H1 (cell line): Measurements from ENCODE around the gene EGR4. TPM values are rescaled to one million over a fixed set of nuclear protein-coding genes. Genes with fewer than 3 reads are reported as not detected.

Experiments
- CTCF ChIA-PET: fragments of 300-600 bp; sonication (Branson Sonifier 250); formaldehyde crosslinking; loops from one replicate; lab custom pipeline; 2021; ENCODE audit not compliant: partially characterized antibody; lab: Charles Lee
- POLR2A ChIA-PET: fragments of 300-600 bp; sonication (Branson Sonifier 250); formaldehyde crosslinking; loops from one replicate; lab custom pipeline; 2021; ENCODE audit warnings: inconsistent platforms; ENCODE audit not compliant: partially characterized antibody; lab: Charles Lee
- DNase-seq, 2 experiments: peaks; one replicate each; pipeline versions ENCODE4 v3.0.0 to v3.0.0-alpha.2; 2010 to 2022; ENCODE audit warnings: low spot score in 2 of 2, low read depth in 1 of 2, mixed read lengths in 1 of 2
- FAIRE-seq: peaks from 2 replicates; lab custom pipeline; 2011; peaks lifted over from hg19 to GRCh38; lab: Jason Lieb, UNC
- H2AFZ ChIP-seq: 2 replicates; pipeline ENCODE4 v1.8.1; 2012; ENCODE audit warnings: low read length, inconsistent platforms
- H2AK5ac ChIP-seq: 2 replicates; pipeline ENCODE4 v1.6.1; 2013; ENCODE audit warnings: low read depth, low read length
- H2BK120ac ChIP-seq: replicated peaks from 2 replicates; pipeline ENCODE3; 2013; ENCODE audit warnings: low read depth, low read length, inconsistent platforms
- H2BK12ac ChIP-seq: 2 replicates; pipeline ENCODE4 v1.6.1; 2013; ENCODE audit warnings: low read depth, low read length
- H2BK15ac ChIP-seq: 2 replicates; pipeline ENCODE4 v1.6.1; 2013; ENCODE audit warnings: low read length
- H2BK20ac ChIP-seq: 2 replicates; pipeline ENCODE4 v1.6.1; 2013; ENCODE audit warnings: low read length
- H2BK5ac ChIP-seq: 2 replicates; pipeline ENCODE4 v1.6.1; 2013; ENCODE audit warnings: low read depth, low read length
- H3K14ac ChIP-seq: 2 replicates; pipeline ENCODE4 v1.6.1; 2013; ENCODE audit warnings: inconsistent platforms; ENCODE audit not compliant: insufficient read length
- H3K18ac ChIP-seq: 2 replicates; pipeline ENCODE4 v1.6.1; 2013; ENCODE audit warnings: low read length; ENCODE audit errors: extremely low read depth
- H3K23ac ChIP-seq: 2 replicates; pipeline ENCODE4 v1.6.1; 2013; ENCODE audit warnings: inconsistent platforms; ENCODE audit not compliant: insufficient read length
- H3K23me2 ChIP-seq: 2 replicates; pipeline ENCODE4 v1.6.1; 2013; ENCODE audit warnings: low read depth, low read length
- H3K27ac ChIP-seq: 2 replicates; pipeline ENCODE4 v1.6.1; 2011; ENCODE audit warnings: low read depth, low read length, inconsistent platforms
- H3K27me3 ChIP-seq, 4 experiments: replicated peaks in 1 of 4; 1 replicate in 1 of 4; 2 replicates in 3 of 4; pipeline versions ENCODE4 v1.6.1 to v1.8.1; 2011 to 2013; ENCODE audit warnings: low read length in 3 of 4, mild to moderate bottlenecking in 3 of 4, inconsistent platforms in 2 of 4, mixed read lengths in 2 of 4, moderate library complexity in 1 of 4; ENCODE audit not compliant: control insufficient read depth in 3 of 4, insufficient read depth in 3 of 4; ENCODE audit errors: extremely low read depth in 1 of 4
- H3K36me3 ChIP-seq, 4 experiments: 2 replicates each; pipeline versions ENCODE4 v1.6.1 to v1.8.1; 2011 to 2013; ENCODE audit warnings: mild to moderate bottlenecking in 4 of 4, low read length in 3 of 4, moderate library complexity in 2 of 4, control low read depth in 1 of 4, inconsistent platforms in 1 of 4; ENCODE audit not compliant: insufficient read depth in 4 of 4, control insufficient read depth in 2 of 4
- H3K4ac ChIP-seq: replicated peaks from 2 replicates; pipeline ENCODE3; 2013; ENCODE audit warnings: low read length, low read depth, mixed read lengths, inconsistent platforms; ENCODE audit not compliant: insufficient read length
- H3K4me1 ChIP-seq, 4 experiments: replicated peaks in 1 of 4; 1 replicate in 1 of 4; 2 replicates in 3 of 4; pipeline versions ENCODE4 v1.6.1 to v1.8.1; 2011 to 2013; ENCODE audit warnings: low read length in 3 of 4, inconsistent platforms in 2 of 4, mixed read lengths in 1 of 4; ENCODE audit not compliant: insufficient read depth in 4 of 4, control insufficient read depth in 3 of 4
- H3K4me2 ChIP-seq, 2 experiments: 2 replicates each; pipeline versions ENCODE4 v1.6.1 to v1.8.1; 2011 to 2013; ENCODE audit warnings: low read depth in 2 of 2, low read length in 2 of 2, control low read depth in 1 of 2, inconsistent platforms in 1 of 2, mild to moderate bottlenecking in 1 of 2; ENCODE audit not compliant: insufficient read depth in 1 of 2
- H3K4me3 ChIP-seq, 4 experiments: fragments of 200-600, 300-600 bp in 1 of 4; sonication (generic), shearing (Covaris generic), sonication (Bioruptor Twin) in 1 of 4; 2 replicates each; pipeline versions ENCODE4 v1.5.1 to v1.8.1; 2011 to 2016; ENCODE audit warnings: low read length in 4 of 4, low read depth in 3 of 4, control low read depth in 2 of 4, inconsistent platforms in 2 of 4, mild to moderate bottlenecking in 2 of 4, mixed read lengths in 1 of 4, moderate library complexity in 1 of 4; ENCODE audit not compliant: insufficient read depth in 2 of 4; ENCODE audit errors: extremely low read depth in 1 of 4
- H3K56ac ChIP-seq: replicated peaks from 2 replicates; pipeline ENCODE3; 2013; ENCODE audit warnings: low read depth, mild to moderate bottlenecking, mixed read lengths, low read length, inconsistent platforms; ENCODE audit not compliant: insufficient read length
- H3K79me1 ChIP-seq: 2 replicates; pipeline ENCODE4 v1.6.1; 2013; ENCODE audit warnings: low read depth, low read length, control low read depth
- H3K79me2 ChIP-seq, 2 experiments: 2 replicates each; pipeline versions ENCODE4 v1.6.1 to v1.8.1; 2012 to 2013; ENCODE audit warnings: low read length in 2 of 2, mild to moderate bottlenecking in 2 of 2, inconsistent platforms in 1 of 2; ENCODE audit not compliant: insufficient read depth in 2 of 2, control insufficient read depth in 1 of 2
- H3K9ac ChIP-seq, 4 experiments: replicated peaks in 1 of 4; 1 replicate in 1 of 4; 2 replicates in 3 of 4; pipeline versions ENCODE4 v1.6.1 to v1.8.1; 2011 to 2013; ENCODE audit warnings: low read depth in 3 of 4, low read length in 3 of 4, control low read depth in 2 of 4, mild to moderate bottlenecking in 2 of 4, moderate library complexity in 2 of 4, inconsistent platforms in 1 of 4; ENCODE audit errors: extremely low read depth in 1 of 4
- H3K9me3 ChIP-seq, 2 experiments: 2 replicates each; pipeline versions ENCODE4 v1.6.1 to v1.8.1; 2012 to 2013; ENCODE audit warnings: mild to moderate bottlenecking in 2 of 2, moderate library complexity in 2 of 2, control low read depth in 1 of 2, inconsistent platforms in 1 of 2, low read depth in 1 of 2, low read length in 1 of 2, mixed read lengths in 1 of 2; ENCODE audit not compliant: insufficient read depth in 2 of 2
- H4K20me1 ChIP-seq, 2 experiments: replicated peaks in 1 of 2; 2 replicates each; pipeline versions ENCODE3 to v1.8.1; 2011 to 2013; ENCODE audit warnings: inconsistent platforms in 2 of 2, low read length in 2 of 2, mild to moderate bottlenecking in 1 of 2; ENCODE audit not compliant: insufficient read depth in 2 of 2, control insufficient read depth in 1 of 2
- H4K5ac ChIP-seq: 2 replicates; pipeline ENCODE4 v1.6.1; 2013; ENCODE audit warnings: low read length, low read depth, mixed read lengths, inconsistent platforms; ENCODE audit not compliant: insufficient read length
- H4K8ac ChIP-seq: 2 replicates; pipeline ENCODE4 v1.8.0; 2013; ENCODE audit warnings: mild to moderate bottlenecking, moderate library complexity, low read length, inconsistent platforms; ENCODE audit not compliant: insufficient read depth; ENCODE audit errors: extremely low read depth
- H4K91ac ChIP-seq: replicated peaks from 2 replicates; pipeline ENCODE3; 2013; ENCODE audit warnings: low read length, mixed read lengths, inconsistent platforms; ENCODE audit not compliant: insufficient read length
- ASH2L ChIP-seq: fragments of 200-600, 300-600 bp; sonication (generic); IDR thresholded peaks from one replicate; pipeline ENCODE4 v1.7.1; 2017; ENCODE audit warnings: low read length
- BCL11A ChIP-seq, 2 experiments: IDR thresholded peaks; one replicate each; pipeline ENCODE4 v1.6.1; 2011; ENCODE audit warnings: low read depth in 2 of 2, low read length in 2 of 2, mild to moderate bottlenecking in 2 of 2
- CBX5 ChIP-seq: fragments of 300-800, 300-1000 bp; sonication (generic); IDR thresholded peaks from 2 replicates; pipeline ENCODE4 v1.7.1; 2016; ENCODE audit warnings: antibody characterized with exemption, low read length, low read depth
- CBX8 ChIP-seq: fragments of 300-800, 300-1000 bp; sonication (generic); IDR thresholded peaks from 2 replicates; pipeline ENCODE4 v1.7.1; 2016; ENCODE audit warnings: low read depth, low read length, borderline replicate concordance
- CHD2 ChIP-seq: IDR thresholded peaks from 2 replicates; pipeline ENCODE4 v1.6.1; 2012; ENCODE audit warnings: low read length, improper control_type of control experiment
- CTBP2 ChIP-seq: IDR thresholded peaks from 2 replicates; pipeline ENCODE4 v1.7.0; 2011; ENCODE audit warnings: borderline replicate concordance, mild to moderate bottlenecking, moderate library complexity, mixed read lengths, low read length; ENCODE audit not compliant: insufficient read depth, insufficient read length
- EZH2 ChIP-seq: fragments of 200-600 bp; sonication (generic); IDR thresholded peaks from 2 replicates; pipeline ENCODE4 v1.7.1; 2012; ENCODE audit warnings: low read depth, mild to moderate bottlenecking, moderate library complexity, low read length, inconsistent platforms; ENCODE audit not compliant: severe bottlenecking
- JUN ChIP-seq: IDR thresholded peaks from 2 replicates; pipeline ENCODE4 v1.6.1; 2011; ENCODE audit warnings: low read depth, mild to moderate bottlenecking, improper control_type of control experiment, low read length
- MAX ChIP-seq: IDR thresholded peaks from 2 replicates; pipeline ENCODE4 v1.6.1; 2012; ENCODE audit warnings: inconsistent platforms
- SP1 ChIP-seq: IDR thresholded peaks from 2 replicates; pipeline ENCODE4 v1.6.1; 2011; ENCODE audit warnings: low read depth, low read length
- WGBS, 2 experiments: shearing (Covaris generic) in 1 of 2; methylation state at CpG; one replicate each; pipeline versions ENCODE4 v1.1.6 to v1.1.7; 2013 to 2015; ENCODE audit warnings: low lambda C conversion rate in 2 of 2, mixed read lengths in 2 of 2, inconsistent platforms in 1 of 2, low coverage in 1 of 2, missing lambda C conversion rate in 1 of 2; ENCODE audit not compliant: insufficient replicate concordance in 2 of 2, insufficient coverage in 1 of 2, insufficient read length in 1 of 2; ENCODE audit errors: extremely low coverage in 1 of 2, missing lambda C conversion rate in 1 of 2; 5-methylcytosine and 5-hydroxymethylcytosine counted together
- polyA plus RNA-seq, 7 experiments: library from polyadenylated mRNA; depleted of rRNA in 3 of 7; stranded (reverse) in 5 of 7; unstranded in 2 of 7; fragments of >200 nt in 5 of 7; fragments of 200-250 nt in 2 of 7; gene quantifications; 1 replicate in 5 of 7; 2 replicates in 1 of 7; 4 replicates in 1 of 7; pipeline versions ENCODE4 v1.2.1 to v1.2.3, GENCODE V29; 2011 to 2013; ENCODE audit warnings: missing spikeins in 2 of 7, mixed read lengths in 2 of 7
- total RNA-seq: library from RNA; stranded (reverse); fragmentation: NEBNext Ultra II Directional; extraction: Animal tissue kit (Norgen Biotek cat#: 25700); gene quantifications from 2 replicates; pipeline ENCODE4 v1.2.1, GENCODE V29; 2021

EGR4 gene
- total and polyA plus RNA-seq, 2 of the 8 experiments (the other 6 are each of a cell fraction or from before 2014, with no cell fraction given), result 0.20 TPM; not detected in 1

GRCh38 chr2:73324126-73324725, 30.9 kb upstream of the EGR4 start:
- Histone ChIP-seq H2BK15ac (no peak overlapping the region), H2AFZ (peak overlapping the region; percentile 57; the same call in 1 of the 2 replicates), H3K79me2 (no peaks in the 10 kb centered on the region), H3K27ac (no peak overlapping the region), H4K8ac (no peak overlapping the region), H3K9me3 (no peaks in the 10 kb centered on the region), H3K9ac (no peak overlapping the region), H2BK120ac (no peak overlapping the region), H3K23ac (no peak overlapping the region), H3K56ac (no peak overlapping the region), H3K36me3 (no peaks in the 10 kb centered on the region), H2AK5ac (no peak overlapping the region), H3K79me1 (no peaks in the 10 kb centered on the region), H3K14ac (no peak overlapping the region), H3K18ac (no peak overlapping the region), H3K4me1 (no peaks in the 10 kb centered on the region), H3K27me3 (no peaks in the 10 kb centered on the region), H4K5ac (no peak overlapping the region), H4K91ac (no peak overlapping the region), H2BK20ac (no peak overlapping the region), H3K4ac (no peak overlapping the region), H3K4me2 (no peak overlapping the region), H2BK12ac (no peak overlapping the region), H4K20me1 (no peaks in the 10 kb centered on the region), H2BK5ac (no peak overlapping the region), H3K4me3 (no peak overlapping the region), H3K23me2 (no peaks in the 10 kb centered on the region)
- TF ChIP-seq BCL11A (IDR thresholded peaks at IDR 0.05; ENCODE audit: low read depth in 2 of 2, low read length in 2 of 2) (no peak), ASH2L (no peak), SP1 (no peak), CHD2 (no peak), JUN (no peak), CBX8 (no peak), CBX5 (no peak), CTBP2 (no peak), MAX (no peak), EZH2 (no peak)
- FAIRE-seq (no peak), DNase-seq (no peak)
- CTCF ChIA-PET, result no interaction called here
- WGBS, 2 experiments, result 83% methylated on average over 13 of the region's 13 CpGs; no CpG with 5 or more reads in 1 of the 2 experiments
- POLR2A ChIA-PET, result no interaction called here
